NCI-H1436 treated with DMSO at 0.1 percent for 48 hours (cell line): ENCODE results near the gene RNF144A.
"Not testable (repeated sequence)": the region's sequence is repeated elsewhere in the genome, so short reads cannot be mapped to it uniquely, and the experiment has no call there.

Source experiments
- DNase-seq: peaks from one replicate; lab custom pipeline; 2025; lab: John Stamatoyannopoulos, UW

RNF144A gene

GRCh38 chr2:6929196-6929819, 12.1 kb downstream of the RNF144A start:
- no peak for DNase-seq

- no peak for DNase-seq
These were observed 13.9 kb downstream of the RNF144A start for GRCh38 chr2:6930923-6931647.

- no peak for DNase-seq
These were observed 14.5 kb downstream of the RNF144A start for GRCh38 chr2:6931753-6932152.

- no peak for DNase-seq
These were observed 15.0 kb downstream of the RNF144A start for GRCh38 chr2:6932206-6932605.

- no peak for DNase-seq
These were observed 15.6 kb downstream of the RNF144A start for GRCh38 chr2:6932828-6933227.

GRCh38 chr2:6933911-6934310, 16.7 kb downstream of the RNF144A start:
- no peak for DNase-seq

GRCh38 chr2:6934345-6934744, 17.1 kb downstream of the RNF144A start:
- DNase-seq, result no peak

- no peak for DNase-seq
These were observed 17.8 kb downstream of the RNF144A start for GRCh38 chr2:6934758-6935651.

- not testable (repeated sequence) for DNase-seq
These were observed 18.4 kb downstream of the RNF144A start for GRCh38 chr2:6935652-6936020.

- DNase-seq, result no peak
These were observed 19.9 kb downstream of the RNF144A start for GRCh38 chr2:6937157-6937556.

- no peak for DNase-seq
These were observed 20.4 kb downstream of the RNF144A start for GRCh38 chr2:6937582-6937981.

- no peak for DNase-seq
These were observed 21.9 kb downstream of the RNF144A start for GRCh38 chr2:6939071-6939470.

GRCh38 chr2:6940820-6941219, 23.6 kb downstream of the RNF144A start:
- no peak for DNase-seq

- no peak for DNase-seq
These were observed 24.3 kb downstream of the RNF144A start for GRCh38 chr2:6941299-6942046.

GRCh38 chr2:6942848-6943247, 25.6 kb downstream of the RNF144A start:
- DNase-seq, result no peak

- DNase-seq, result no peak
These were observed 26.3 kb downstream of the RNF144A start for GRCh38 chr2:6943523-6943922.

GRCh38 chr2:6943971-6944370, 26.8 kb downstream of the RNF144A start:
- DNase-seq, result no peak

- DNase-seq, result no peak
These were observed 27.3 kb downstream of the RNF144A start for GRCh38 chr2:6944555-6944954.

- DNase-seq, result no peak
These were observed 28.0 kb downstream of the RNF144A start for GRCh38 chr2:6945087-6945813.

- DNase-seq, result no peak
These were observed 28.6 kb downstream of the RNF144A start for GRCh38 chr2:6945821-6946220.

- no peak for DNase-seq
These were observed 29.5 kb downstream of the RNF144A start for GRCh38 chr2:6946722-6947121.
